Endothelial cell of umbilical vein (primary cell): ENCODE measurements around the gene TSFM. TPM values are rescaled to one million over a fixed set of nuclear protein-coding genes. Genes with fewer than 3 reads are reported as not detected.

Experiments
- BruUV-seq: library from RNA; stranded (reverse); fragments of 400-500 nt; replicated peaks from 2 replicates; lab custom pipeline; 2021; lab: Mats Ljungman, UMichigan
- CTCF ChIA-PET: fragments of 300-600, 350-600 bp; sonication (Branson Sonifier 250); formaldehyde crosslinking; loops from one replicate; lab custom pipeline; 2021; ENCODE audit warnings: antibody characterized with exemption, inconsistent platforms; lab: Charles Lee
- POLR2A ChIA-PET: fragments of 300-600, 350-600 bp; sonication (Branson Sonifier 250); formaldehyde crosslinking; loops from one replicate; lab custom pipeline; 2021; ENCODE audit warnings: antibody characterized with exemption, inconsistent platforms; lab: Charles Lee
- DNase-seq: peaks from one replicate; pipeline ENCODE4 v3.0.0-alpha.2; 2011; ENCODE audit warnings: low read depth, low spot score
- FAIRE-seq: peaks from 2 replicates; lab custom pipeline; 2011; peaks lifted over from hg19 to GRCh38; lab: Jason Lieb, UNC
- H2AFZ ChIP-seq: 2 replicates; pipeline ENCODE4 v1.6.0; 2012; ENCODE audit warnings: low read depth, low read length, control low read depth, inconsistent platforms
- H3K27ac ChIP-seq: 2 replicates; pipeline ENCODE4 v1.5.1; 2011; ENCODE audit warnings: low read depth, mild to moderate bottlenecking, control low read depth, low read length, moderate library complexity; ENCODE audit not compliant: insufficient read depth
- H3K27me3 ChIP-seq, 2 experiments: 2 replicates each; pipeline versions ENCODE4 v1.6.0 to v1.6.1; 2011; ENCODE audit warnings: low read length in 2 of 2, mixed read lengths in 1 of 2; ENCODE audit not compliant: control insufficient read depth in 2 of 2, insufficient read depth in 2 of 2
- H3K36me3 ChIP-seq, 2 experiments: 2 replicates in 1 of 2; 3 replicates in 1 of 2; pipeline ENCODE4 v1.5.1; 2011; ENCODE audit warnings: low read length in 2 of 2, mild to moderate bottlenecking in 1 of 2, moderate library complexity in 1 of 2; ENCODE audit not compliant: control insufficient read depth in 2 of 2, insufficient read depth in 2 of 2; ENCODE audit errors: extremely low read depth in 1 of 2
- H3K4me1 ChIP-seq: 3 replicates; pipeline ENCODE4 v1.5.1; 2011; ENCODE audit warnings: mild to moderate bottlenecking, low read length; ENCODE audit not compliant: control insufficient read depth, insufficient read depth; ENCODE audit errors: extremely low read depth
- H3K4me2 ChIP-seq: 2 replicates; pipeline ENCODE4 v1.6.1; 2011; ENCODE audit warnings: low read length, control low read depth, mixed read lengths; ENCODE audit not compliant: insufficient read depth
- H3K4me3 ChIP-seq, 3 experiments: fragments of 200-600 bp in 1 of 3; sonication (generic), shearing (Covaris generic) in 1 of 3; replicated peaks in 1 of 3; 2 replicates each; pipeline ENCODE4 v1.5.1; 2011 to 2016; ENCODE audit warnings: control low read depth in 3 of 3, low read length in 3 of 3, mild to moderate bottlenecking in 2 of 3, inconsistent platforms in 1 of 3, low read depth in 1 of 3, moderate library complexity in 1 of 3; ENCODE audit not compliant: insufficient read depth in 1 of 3
- H3K79me2 ChIP-seq: 2 replicates; pipeline ENCODE4 v1.6.0; 2012; ENCODE audit warnings: low read length, inconsistent platforms; ENCODE audit not compliant: control insufficient read depth, insufficient read depth
- H3K9ac ChIP-seq: replicated peaks from 2 replicates; pipeline ENCODE3; 2011; ENCODE audit warnings: low read length, control low read depth; ENCODE audit not compliant: insufficient read depth; ENCODE audit errors: extremely low read depth
- H3K9me1 ChIP-seq: replicated peaks from 3 replicates; pipeline ENCODE4 v1.6.0; 2011; ENCODE audit warnings: mild to moderate bottlenecking, low read length; ENCODE audit not compliant: control insufficient read depth, insufficient read depth; ENCODE audit errors: extremely low read depth
- H3K9me3 ChIP-seq: replicated peaks from 2 replicates; pipeline ENCODE4 v1.5.1; 2012; ENCODE audit warnings: low read length, inconsistent platforms; ENCODE audit not compliant: control insufficient read depth, insufficient read depth
- H4K20me1 ChIP-seq: replicated peaks from 2 replicates; pipeline ENCODE3; 2011; ENCODE audit warnings: mild to moderate bottlenecking, low read length; ENCODE audit not compliant: control insufficient read depth, insufficient read depth; ENCODE audit errors: extremely low read depth
- JUN ChIP-seq: IDR thresholded peaks from 2 replicates; pipeline ENCODE4 v1.6.1; 2011; ENCODE audit warnings: borderline replicate concordance, low read depth; ENCODE audit not compliant: insufficient read length, insufficient read depth
- MYC ChIP-seq: IDR thresholded peaks from one replicate; pipeline ENCODE4 v1.6.1; 2011; ENCODE audit warnings: mild to moderate bottlenecking, low read depth, low read length
- POLR2A ChIP-seq: IDR thresholded peaks from 2 replicates; pipeline ENCODE4 v1.6.1; 2012; ENCODE audit warnings: low read depth, mild to moderate bottlenecking, control low read depth, low read length
- POLR2AphosphoS5 ChIP-seq: IDR thresholded peaks from 2 replicates; pipeline ENCODE4 v1.6.1; 2012; ENCODE audit warnings: low read depth, mild to moderate bottlenecking, control low read depth, low read length, moderate library complexity; ENCODE audit not compliant: insufficient read depth
- dilution Hi-C: fragments of 300-500 bp; cut with MboI; formaldehyde crosslinking; loops from one replicate; pipeline ENCODE4 v1.15.0; 2019; ENCODE audit warnings: low sequenced_read_pairs; ENCODE audit not compliant: extremely low pct_ligation_motif_present
- intact Hi-C: fragments of 100-400 bp; cut with micrococcal nuclease; formaldehyde crosslinking; loops from one replicate; pipeline ENCODE4 v1.10.0; 2022
- polyA plus RNA-seq, 4 experiments: library from polyadenylated mRNA; depleted of rRNA in 3 of 4; stranded (reverse) in 3 of 4; unstranded in 1 of 4; fragments of >200 nt; gene quantifications; 2 replicates each; pipeline versions ENCODE4 v1.2.1 to v1.2.3, GENCODE V29; 2011 to 2012; ENCODE audit warnings: missing spikeins in 1 of 4
- total RNA-seq: library from RNA; stranded (reverse); gene quantifications from 2 replicates; pipeline ENCODE4 v1.2.3, GENCODE V29; 2021
- TF ChIP-seq, protein P1 (sequence below): IDR thresholded peaks from 2 replicates; pipeline ENCODE4 v1.6.1; 2011; ENCODE audit not compliant: insufficient read depth, insufficient read length

Gene TSFM
- total and polyA plus RNA-seq, 2 donors (not counting 3 experiments of a cell fraction or from before 2014, with no cell fraction given), result 16.5 to 41.8 TPM

DNA sequence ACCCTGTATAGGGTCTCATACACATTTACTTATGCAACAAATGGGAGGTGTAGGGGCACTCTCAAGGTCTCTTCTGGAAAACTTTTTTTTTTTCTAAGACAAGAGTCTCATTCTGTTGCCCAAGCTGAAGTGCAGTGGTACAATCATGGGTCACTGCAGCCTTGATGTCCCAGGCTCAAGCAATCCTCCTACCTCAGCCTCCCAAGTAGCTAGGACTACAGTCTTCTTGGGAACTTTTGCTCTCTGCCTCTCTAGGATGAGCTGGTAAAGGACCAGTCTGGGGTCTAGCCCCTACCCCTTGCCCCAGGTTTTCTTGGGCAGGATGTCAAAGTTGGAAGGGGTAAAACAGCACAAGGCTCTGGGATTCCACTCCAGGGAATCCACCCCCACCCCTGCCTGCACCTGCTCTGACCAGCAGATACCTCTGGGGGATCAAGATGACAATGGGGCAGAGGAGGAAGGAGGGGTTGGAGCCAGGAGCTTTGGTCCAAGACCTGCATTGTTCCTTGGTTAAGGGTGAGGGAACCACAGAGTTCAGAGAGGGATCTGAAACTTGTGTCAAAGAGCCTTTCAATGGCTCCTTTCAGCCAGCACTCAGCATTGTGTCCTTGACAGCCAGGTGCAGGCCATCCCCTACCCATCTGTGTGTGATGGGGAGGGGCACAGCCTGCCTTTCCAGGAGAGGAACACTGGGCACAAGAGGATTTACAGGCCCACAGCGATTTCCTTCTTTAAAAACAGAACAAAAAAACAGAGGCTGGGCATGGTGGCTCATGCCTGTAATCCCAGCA lies 51.7 kb downstream of the TSFM start:
- no peaks in the 10 kb centered on the region for H3K27me3 ChIP-seq
- H3K4me2 ChIP-seq, result no peak overlapping the region
- H3K36me3 ChIP-seq, result peaks cover under 1 to 1% of the 10 kb centered on the region in 2 experiments
- dilution Hi-C loops (no loop called here), intact Hi-C loops (no loop called here)
- no peaks in the 10 kb centered on the region for H3K9me3 ChIP-seq
- H3K9me1 ChIP-seq, result no peaks in the 10 kb centered on the region
- peaks cover 49% of the 10 kb centered on the region for H3K4me1 ChIP-seq
- BruUV-seq, result no TSS peak
- peaks cover 83% of the 10 kb centered on the region for H3K79me2 ChIP-seq
- DNase-seq (no peak), FAIRE-seq (no peak)
- no peak overlapping the region for H2AFZ ChIP-seq
- TF ChIP-seq, protein P1, sequence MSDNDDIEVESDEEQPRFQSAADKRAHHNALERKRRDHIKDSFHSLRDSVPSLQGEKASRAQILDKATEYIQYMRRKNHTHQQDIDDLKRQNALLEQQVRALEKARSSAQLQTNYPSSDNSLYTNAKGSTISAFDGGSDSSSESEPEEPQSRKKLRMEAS, result no peak
- H3K9ac ChIP-seq, result no peak overlapping the region
- peaks cover 10% of the 10 kb centered on the region for H4K20me1 ChIP-seq
- ChIA-PET POLR2A (no interaction called here), CTCF (interaction anchor here (0.7 to 10.9 kb wide), 5 partner anchors 9 to 71 kb away, joined by 3 to 139 read pairs (median 13); no protein-coding TSS in a partner anchor)
- H3K27ac ChIP-seq, result no peak overlapping the region
- no peak overlapping the region for H3K4me3 ChIP-seq

DNA sequence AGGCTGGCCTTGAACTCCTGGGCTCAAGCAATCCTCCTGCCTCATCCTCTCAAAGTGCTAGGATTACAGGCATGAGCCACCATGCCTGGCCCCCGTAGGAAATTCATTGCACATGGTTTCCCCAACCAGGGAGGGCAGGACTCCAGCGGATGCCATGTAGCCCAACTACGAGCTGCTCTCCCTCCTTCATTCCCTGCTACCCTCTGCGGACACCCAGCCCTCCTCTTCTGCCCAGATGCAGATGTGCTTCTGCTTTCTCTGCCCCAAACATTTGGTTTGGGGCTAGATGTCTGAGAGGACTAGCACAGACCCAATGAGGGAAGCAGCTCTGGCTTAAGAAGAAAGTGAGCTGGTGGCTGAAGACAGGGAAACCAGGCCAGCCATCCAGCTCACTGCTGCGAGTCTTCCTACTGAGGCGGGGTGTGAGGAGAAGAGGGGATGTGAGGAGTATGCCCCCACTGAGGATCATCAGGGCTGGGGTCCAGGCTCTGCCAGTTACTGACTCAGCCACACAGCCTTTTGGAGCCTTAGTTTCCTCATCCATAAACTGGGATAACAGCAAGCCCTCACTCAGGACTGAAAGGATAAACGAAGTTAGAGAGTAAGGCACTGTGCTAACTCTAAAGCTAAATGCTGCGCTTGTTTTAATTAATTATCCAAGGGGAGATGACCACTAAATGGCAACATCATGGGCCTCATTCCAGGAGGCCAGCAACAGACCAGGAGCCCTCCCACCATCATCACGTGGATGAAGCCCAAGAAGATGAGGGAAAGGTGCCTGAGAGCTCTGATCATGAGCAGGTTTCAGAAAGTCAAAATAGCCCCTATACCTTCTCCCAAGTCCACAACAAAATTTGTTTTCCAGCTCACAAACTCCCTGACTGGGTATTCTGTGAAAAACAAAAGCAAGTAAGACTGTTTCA lies 53.0 kb downstream of the TSFM start:
- dilution Hi-C loops (no loop called here), intact Hi-C loops (loop anchor here (2.0 kb wide), 2 partner anchors 29 to 53 kb away; no protein-coding TSS in a partner anchor)

More for the DNA sequence above, 53.0 kb downstream of the TSFM start:
- no peaks in the 10 kb centered on the region for H3K36me3 ChIP-seq
- no peak overlapping the region for H3K9ac ChIP-seq
- H3K27ac ChIP-seq, result no peak overlapping the region
- H4K20me1 ChIP-seq, result peaks cover 8% of the 10 kb centered on the region
- peak; percentile 38 for FAIRE-seq
- DNase-seq, result no peak
- no peak overlapping the region for H3K4me2 ChIP-seq
- ChIA-PET CTCF (interaction anchor here (1.1 to 10.9 kb wide), 4 partner anchors 10 to 71 kb away, joined by 3 to 139 read pairs (median 14); partner anchors contain the start of gene CTDSP2), POLR2A (interaction anchor here (1.4 to 2.1 kb wide), 2 partner anchors 9 to 11 kb away, joined by 3 to 13 read pairs; partner anchors contain the start of gene CTDSP2)
- no peak overlapping the region for H2AFZ ChIP-seq
- no peaks in the 10 kb centered on the region for H3K27me3 ChIP-seq
- TF ChIP-seq JUN (no peak), POLR2A (no peak), POLR2AphosphoS5 (no peak), MYC (no peak)
- TF ChIP-seq, protein P1, result no peak
- no peak overlapping the region for H3K4me3 ChIP-seq
- no TSS peak for BruUV-seq
- H3K4me1 ChIP-seq, result peaks cover 61% of the 10 kb centered on the region
- no peaks in the 10 kb centered on the region for H3K9me3 ChIP-seq
- no peaks in the 10 kb centered on the region for H3K9me1 ChIP-seq
- H3K79me2 ChIP-seq, result peaks cover 84% of the 10 kb centered on the region
